NCI-H1930 (cell line): ENCODE measurements around the gene COL10A1.
A peak's percentile ranks its signal among the peaks of the same experiment; 100 is the strongest.
"Not testable (repeated sequence)": the region's sequence is repeated elsewhere in the genome, so short reads cannot be mapped to it uniquely, and the experiment has no call there.

Experiments
- DNase-seq, 2 experiments: peaks; one replicate each; lab custom pipeline; 2025; lab: John Stamatoyannopoulos, UW

The COL10A1 gene

GRCh38 chr6:116120430-116120829 is 5.5 kb downstream of the COL10A1 start:
- DNase-seq, result no peak

GRCh38 chr6:116118608-116119007 is 7.3 kb downstream of the COL10A1 start:
- no peak for DNase-seq

- DNase-seq, result no peak
These were observed 10.2 kb downstream of the COL10A1 start for GRCh38 chr6:116115781-116116180.

GRCh38 chr6:116113386-116113785 is 12.5 kb downstream of the COL10A1 start:
- DNase-seq, result no peak

GRCh38 chr6:116111552-116112528 is 14.1 kb downstream of the COL10A1 start:
- peak in 1 of 2 experiments; percentile 11 for DNase-seq

DNA sequence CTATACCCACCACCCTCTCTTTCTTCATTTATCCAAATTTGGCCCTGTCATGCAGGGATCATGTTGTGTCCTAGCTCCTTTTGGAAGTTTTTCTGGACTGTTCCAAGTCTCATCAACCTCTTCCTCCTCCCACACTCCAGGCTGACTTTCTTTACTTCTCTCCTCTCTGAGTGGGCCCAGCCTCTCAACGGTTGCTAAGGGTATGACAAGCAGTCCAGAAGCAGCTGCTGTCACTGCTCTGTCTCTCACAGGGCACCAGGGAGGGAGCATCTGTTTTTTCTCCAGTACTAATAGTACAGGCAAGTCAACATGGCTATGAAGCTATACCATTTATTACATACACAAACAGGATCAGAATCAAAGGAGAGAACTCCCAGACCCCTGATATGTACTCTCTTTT is 17.1 kb downstream of the COL10A1 start:
- DNase-seq, result no peak

- DNase-seq, result no peak
These were observed 19.8 kb downstream of the COL10A1 start for GRCh38 chr6:116106146-116106545.

GRCh38 chr6:116105247-116105646 is 20.7 kb downstream of the COL10A1 start:
- no peak for DNase-seq

DNA sequence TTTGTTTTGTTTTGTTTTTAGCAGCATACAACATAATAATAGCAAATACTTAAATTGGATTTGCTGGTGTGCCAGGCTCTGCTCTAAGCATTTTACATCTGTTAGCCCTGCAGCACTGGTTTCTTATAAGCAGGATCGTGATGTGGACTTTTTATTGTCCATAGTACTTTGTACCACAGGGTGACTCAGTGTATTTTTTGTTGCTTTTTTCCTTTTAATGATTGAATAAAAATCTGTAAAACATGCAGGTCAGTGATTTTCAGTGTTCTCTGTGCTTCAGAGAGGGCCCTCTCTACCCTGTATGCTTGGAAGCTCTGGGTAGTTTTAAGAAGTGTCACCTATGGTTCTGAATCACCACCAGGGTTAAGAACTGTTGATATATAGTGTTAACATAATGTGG is 21.3 kb downstream of the COL10A1 start:
- no peak for DNase-seq

- DNase-seq, result no peak
These were observed 23.1 kb downstream of the COL10A1 start for GRCh38 chr6:116102873-116103272.

- no peak for DNase-seq
These were observed 24.1 kb downstream of the COL10A1 start for GRCh38 chr6:116101790-116102189.

DNA sequence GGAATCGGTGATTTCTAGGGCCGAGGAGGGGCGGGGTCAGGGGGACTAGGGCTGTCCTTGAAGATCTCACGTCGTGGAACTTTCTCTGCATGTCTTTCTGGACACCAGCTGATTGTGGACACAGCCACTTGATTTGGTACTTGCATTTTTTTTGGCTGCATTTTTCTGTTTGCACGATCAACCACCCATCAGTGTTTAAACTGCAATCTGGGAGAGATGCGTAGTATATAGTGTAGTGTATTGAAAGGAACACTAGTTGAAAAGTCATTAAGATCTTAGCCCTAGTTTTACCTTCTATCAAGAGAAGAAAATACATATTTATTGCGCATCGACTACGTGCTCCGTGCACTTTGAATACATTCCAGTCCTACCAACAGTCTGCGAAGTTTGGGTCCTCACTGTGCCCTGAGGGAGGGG is 24.6 kb downstream of the COL10A1 start:
- DNase-seq, result no peak

DNA sequence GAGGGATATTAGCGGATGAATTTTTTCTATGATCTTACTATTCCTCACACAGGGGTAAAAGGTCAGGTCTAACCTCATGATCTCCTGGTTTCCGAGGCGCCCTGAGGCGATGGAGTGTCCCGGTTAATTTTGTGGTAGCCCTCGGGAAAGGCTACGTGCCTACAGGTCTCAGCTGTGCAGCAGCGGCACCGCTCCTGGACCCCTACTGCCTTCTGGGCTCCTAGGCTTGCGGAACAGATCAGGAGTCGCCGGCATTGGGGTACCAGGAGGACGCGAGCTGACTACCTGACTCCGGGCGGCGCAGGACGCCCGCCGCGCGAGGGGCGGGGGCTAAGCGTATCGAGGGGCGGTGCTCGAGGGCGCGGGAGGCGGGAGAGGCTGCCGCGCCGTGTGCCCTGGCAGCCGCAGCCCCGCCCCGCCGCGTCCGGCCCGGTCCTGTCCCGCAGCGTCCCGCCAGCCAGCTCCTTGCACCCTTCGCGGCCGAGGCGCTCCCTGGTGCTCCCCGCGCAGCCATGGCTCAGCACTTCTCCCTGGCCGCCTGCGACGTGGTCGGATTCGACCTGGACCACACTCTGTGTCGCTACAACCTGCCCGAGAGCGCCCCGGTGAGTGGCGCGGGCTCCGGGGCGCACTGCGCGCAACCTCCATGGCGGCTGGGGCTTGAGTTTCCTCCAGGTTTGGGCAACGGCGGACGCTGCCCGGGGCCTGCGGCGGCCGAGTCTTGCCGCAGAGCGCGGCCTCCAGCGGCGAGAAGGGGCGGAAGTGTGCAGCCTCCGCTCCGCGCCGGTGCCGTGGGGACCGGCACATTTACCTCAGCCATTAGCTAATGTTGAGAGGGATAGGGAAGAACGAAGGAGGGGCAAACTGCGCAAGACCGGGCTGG is 25.3 kb downstream of the COL10A1 start, which contains the start of gene NT5DC1:
Gene NT5DC1 (plus strand): TSS at position 435 of the 883 bp plus-strand sequence. CDS start 78 bp downstream, at position 513.
- DNase-seq, result peak; percentile 72 to 75

- no peak for DNase-seq
These were observed 26.9 kb downstream of the COL10A1 start for GRCh38 chr6:116099036-116099435.

- DNase-seq, result no peak
These were observed 28.7 kb downstream of the COL10A1 start for GRCh38 chr6:116096979-116097816.

- not testable (repeated sequence) for DNase-seq
These were observed 29.7 kb downstream of the COL10A1 start for GRCh38 chr6:116096048-116096759.

DNA sequence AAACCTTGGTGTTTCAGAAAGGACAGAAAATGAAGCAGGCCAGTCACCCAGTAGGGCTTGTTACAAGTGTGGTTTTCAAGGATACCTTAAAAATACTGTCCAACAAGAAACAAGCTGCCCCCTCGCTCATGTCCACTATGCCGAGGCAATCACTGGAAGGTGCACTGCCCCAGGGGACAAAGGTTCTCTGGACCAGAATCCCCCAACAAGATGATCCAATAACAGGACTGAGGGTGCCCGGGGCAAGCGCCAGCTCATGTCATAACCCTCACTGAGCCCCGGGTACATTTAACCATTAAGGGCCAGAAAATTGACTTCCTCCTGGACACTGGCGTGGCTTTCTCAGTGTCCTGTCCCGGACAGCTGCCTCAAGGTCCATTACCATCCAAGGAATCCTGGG is 31.9 kb downstream of the COL10A1 start:
- no peak for DNase-seq

DNA sequence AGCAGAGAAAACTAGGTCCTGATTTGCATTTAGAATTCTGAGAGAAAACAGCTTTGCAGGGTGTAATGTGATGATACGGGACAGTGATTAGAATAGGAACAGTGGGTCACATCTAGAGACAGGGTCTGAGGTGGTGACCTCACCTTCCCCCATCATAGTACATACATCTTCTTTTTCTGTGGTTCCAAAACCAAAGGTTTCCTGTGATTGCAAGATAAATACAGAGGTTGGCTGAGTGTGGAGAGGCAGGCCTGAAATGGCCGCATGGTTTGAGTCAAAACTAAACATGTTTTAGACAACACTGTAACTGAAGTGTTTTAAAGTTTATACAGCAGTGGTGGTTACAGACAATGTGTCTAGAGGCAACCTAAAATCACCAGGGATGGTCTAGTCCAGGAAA is 35.7 kb downstream of the COL10A1 start:
- DNase-seq, result no peak

DNA sequence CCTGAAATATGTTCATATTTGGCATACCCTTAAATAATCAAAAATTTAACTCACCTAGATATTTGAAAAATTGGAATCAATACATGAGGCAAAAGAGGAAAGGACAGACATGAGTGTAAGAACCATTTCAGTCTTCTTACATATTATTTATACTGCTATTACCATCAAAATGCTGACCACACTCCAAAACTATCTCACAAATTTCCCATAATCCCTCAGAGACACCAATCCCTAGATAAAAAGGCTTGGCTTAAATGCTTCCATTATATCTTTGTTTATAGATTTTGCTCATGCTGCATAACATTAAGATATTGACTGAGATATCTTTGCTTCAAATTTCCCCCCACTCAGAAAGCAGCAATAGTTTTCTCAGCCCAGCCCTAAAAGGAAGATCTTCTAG is 37.0 kb downstream of the COL10A1 start:
- no peak for DNase-seq

DNA sequence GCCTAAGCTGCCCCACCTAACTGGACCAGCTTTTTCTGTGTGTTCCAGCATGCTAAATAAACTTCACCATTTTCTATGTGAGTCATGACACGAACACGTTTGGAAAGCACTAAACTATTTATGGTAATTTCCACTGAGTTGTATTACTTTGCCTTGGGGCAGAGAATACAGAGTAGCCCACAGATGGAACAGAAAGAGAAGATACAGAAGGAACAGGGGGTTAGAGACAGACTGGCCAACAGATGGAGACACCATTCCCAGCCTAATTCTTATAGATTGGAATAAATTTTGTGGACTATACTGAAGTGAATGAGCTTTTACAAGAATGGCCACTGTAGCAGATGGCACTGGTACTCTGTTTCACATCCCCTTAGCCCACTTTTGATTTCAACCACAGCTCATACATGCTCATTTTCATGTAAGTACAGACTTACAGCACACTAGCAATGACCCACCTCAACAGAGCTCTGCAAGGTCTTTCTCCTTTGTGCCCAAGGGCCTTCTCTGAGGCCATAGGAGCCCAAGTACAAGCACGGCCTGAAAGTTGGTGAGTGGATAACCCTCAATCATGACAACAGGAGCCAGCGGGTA is 38.4 kb downstream of the COL10A1 start:
- no peak for DNase-seq

GRCh38 chr6:116084284-116084683 is 41.6 kb downstream of the COL10A1 start:
- no peak for DNase-seq
